Smooth muscle cell (in vitro differentiated cells): ENCODE measurements around the gene NEK4. TPM values are rescaled to one million over a fixed set of nuclear protein-coding genes. Genes with fewer than 3 reads are reported as not detected.

Experiments
- DNase-seq: peaks from one replicate; lab custom pipeline; 2025; ENCODE audit not compliant: unreplicated experiment; lab: John Stamatoyannopoulos, UW
- H2AFZ ChIP-seq: fragments of 200-600 bp; sonication (generic); 2 replicates; pipeline ENCODE4 v1.6.0; 2016; ENCODE audit warnings: antibody characterized with exemption, low read depth, mild to moderate bottlenecking
- H3F3A ChIP-seq: fragments of 200-600 bp; sonication (generic); 2 replicates; pipeline ENCODE4 v1.6.0; 2017; ENCODE audit warnings: antibody characterized with exemption, low read depth
- H3K27ac ChIP-seq: fragments of 200-600 bp; sonication (generic); 2 replicates; pipeline ENCODE4 v1.5.1; 2016; ENCODE audit warnings: low read depth, mild to moderate bottlenecking
- H3K27me3 ChIP-seq: fragments of 200-600 bp; sonication (generic); 2 replicates; pipeline ENCODE4 v1.6.1; 2016; ENCODE audit warnings: low read depth, mild to moderate bottlenecking
- H3K36me3 ChIP-seq: fragments of 200-600 bp; sonication (generic); 2 replicates; pipeline ENCODE4 v1.5.1; 2016; ENCODE audit warnings: low read depth
- H3K4me1 ChIP-seq: fragments of 200-600 bp; sonication (generic); 2 replicates; pipeline ENCODE4 v1.5.1; 2016; ENCODE audit warnings: low read depth
- H3K4me2 ChIP-seq: fragments of 200-600 bp; sonication (generic); 2 replicates; pipeline ENCODE4 v1.6.0; 2016; ENCODE audit warnings: mild to moderate bottlenecking
- H3K4me3 ChIP-seq: fragments of 200-600 bp; sonication (generic); 2 replicates; pipeline ENCODE4 v1.5.1; 2016; ENCODE audit warnings: mild to moderate bottlenecking
- H3K79me2 ChIP-seq: fragments of 200-600 bp; sonication (generic); 2 replicates; pipeline ENCODE4 v1.6.0; 2016; ENCODE audit warnings: low read depth, mild to moderate bottlenecking
- H3K9ac ChIP-seq: fragments of 200-600 bp; sonication (generic); 2 replicates; pipeline ENCODE4 v1.6.0; 2016; ENCODE audit warnings: low read depth
- H3K9me3 ChIP-seq: fragments of 200-600 bp; sonication (generic); replicated peaks from 2 replicates; pipeline ENCODE4 v1.5.1; 2016; ENCODE audit warnings: low read depth
- H4K20me1 ChIP-seq: fragments of 200-600 bp; sonication (generic); 2 replicates; pipeline ENCODE4 v1.6.0; 2016; ENCODE audit warnings: low read depth
- CTCF ChIP-seq: fragments of 200-600 bp; sonication (generic); IDR thresholded peaks from 2 replicates; pipeline ENCODE4 v1.5.1; 2017; ENCODE audit warnings: borderline replicate concordance, mild to moderate bottlenecking, antibody characterized with exemption; ENCODE audit not compliant: insufficient read depth, poor library complexity, severe bottlenecking
- WGBS: methylation state at CpG from one replicate; pipeline ENCODE4 v1.1.7; 2016; ENCODE audit warnings: low lambda C conversion rate; 5-methylcytosine and 5-hydroxymethylcytosine counted together
- polyA plus RNA-seq: library from polyadenylated mRNA; unstranded; fragments of >200 nt; fragmentation: Nextera tagmentation; extraction: Ambion mirVana; gene quantifications from 2 replicates; pipeline ENCODE4 v1.2.1, GENCODE V29; 2016
- total RNA-seq: library from RNA; depleted of rRNA; stranded (reverse); fragments of >200 nt; gene quantifications from 2 replicates; pipeline ENCODE4 v1.2.3, GENCODE V29; 2014

NEK4 gene
- total and polyA plus RNA-seq, 2 experiments from 2014 or later, result 8.6 to 11.0 TPM

GRCh38 chr3:52805270-52806039, 34.7 kb upstream of the NEK4 start:
- TF ChIP-seq CTCF, result no peak
- no peak overlapping the region for H2AFZ ChIP-seq
- no peaks in the 10 kb centered on the region for H3K79me2 ChIP-seq
- H3K4me2 ChIP-seq, result no peak overlapping the region
- H3K27me3 ChIP-seq, result peaks cover 5% of the 10 kb centered on the region
- WGBS, result 77% methylated on average over 19 of the region's 19 CpGs
- H3K27ac ChIP-seq, result no peak overlapping the region
- no peaks in the 10 kb centered on the region for H3K36me3 ChIP-seq
- no peaks in the 10 kb centered on the region for H3K9me3 ChIP-seq
- H4K20me1 ChIP-seq, result no peaks in the 10 kb centered on the region
- no peak overlapping the region for H3K4me3 ChIP-seq
- DNase-seq, result no peak
- no peaks in the 10 kb centered on the region for H3K4me1 ChIP-seq
- H3K9ac ChIP-seq, result no peak overlapping the region
- H3F3A ChIP-seq, result no peaks in the 10 kb centered on the region

DNA sequence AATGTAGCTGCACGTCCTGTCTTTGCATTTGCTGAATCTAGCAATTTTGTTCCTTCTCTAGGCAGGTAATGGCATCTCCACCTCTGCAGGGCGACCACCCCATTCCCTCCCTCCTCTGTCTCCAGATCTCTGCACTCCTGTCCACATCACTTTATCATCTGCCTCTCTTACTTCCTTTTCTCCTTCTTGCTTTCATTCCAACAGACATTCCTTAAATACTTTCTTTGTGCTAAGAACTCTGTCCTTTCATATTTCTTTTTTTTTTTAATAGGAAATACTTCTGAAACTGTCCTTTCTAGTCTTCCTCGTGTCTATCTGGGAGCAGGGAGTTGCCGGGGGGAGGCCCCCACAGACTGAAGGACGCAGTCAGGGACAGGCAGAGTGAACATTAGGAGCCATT, 31.1 kb upstream of the NEK4 start:
- Histone ChIP-seq H4K20me1 (no peaks in the 10 kb centered on the region), H2AFZ (no peak overlapping the region), H3K27ac (no peak overlapping the region), H3K9me3 (no peaks in the 10 kb centered on the region), H3K27me3 (no peaks in the 10 kb centered on the region), H3K4me1 (no peaks in the 10 kb centered on the region), H3K36me3 (no peaks in the 10 kb centered on the region), H3K4me3 (no peak overlapping the region), H3K4me2 (no peak overlapping the region), H3F3A (no peaks in the 10 kb centered on the region), H3K9ac (no peak overlapping the region), H3K79me2 (no peaks in the 10 kb centered on the region)
- WGBS, result 86% methylated on average over 5 of the region's 5 CpGs
- no peak for DNase-seq
- TF ChIP-seq CTCF, result no peak

DNA sequence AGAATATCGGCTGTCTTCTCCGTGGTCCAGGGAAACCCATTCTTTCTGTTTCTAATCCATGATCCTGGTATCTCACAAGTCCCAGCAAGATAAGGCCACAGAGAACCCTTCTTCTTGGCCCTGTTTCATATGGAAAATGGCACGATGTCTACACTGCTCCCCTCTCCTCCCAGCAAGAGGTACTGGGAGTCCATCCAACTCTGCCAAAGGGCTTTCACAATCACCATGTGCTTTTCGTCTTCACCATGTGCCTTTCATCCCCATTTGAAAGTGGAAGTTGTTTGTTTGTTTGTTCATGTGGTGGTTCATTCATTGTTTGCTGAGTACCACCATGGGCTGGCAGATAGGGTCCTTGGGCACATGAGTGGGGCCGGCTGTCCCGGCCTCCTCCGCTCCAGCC, 29.3 kb upstream of the NEK4 start:
- no peak overlapping the region for H3K4me3 ChIP-seq
- DNase-seq, result no peak
- no peak for TF ChIP-seq CTCF
- WGBS, result 88% methylated on average over 7 of the region's 7 CpGs
- no peaks in the 10 kb centered on the region for H3K79me2 ChIP-seq
- no peak overlapping the region for H2AFZ ChIP-seq
- H3F3A ChIP-seq, result no peaks in the 10 kb centered on the region
- H3K27me3 ChIP-seq, result no peaks in the 10 kb centered on the region
- H4K20me1 ChIP-seq, result no peaks in the 10 kb centered on the region
- H3K9me3 ChIP-seq, result no peaks in the 10 kb centered on the region
- H3K36me3 ChIP-seq, result no peaks in the 10 kb centered on the region
- H3K27ac ChIP-seq, result no peak overlapping the region
- no peak overlapping the region for H3K9ac ChIP-seq
- no peak overlapping the region for H3K4me2 ChIP-seq
- H3K4me1 ChIP-seq, result no peaks in the 10 kb centered on the region

- H2AFZ ChIP-seq, result no peak overlapping the region
- no peak overlapping the region for H3K4me2 ChIP-seq
- no peaks in the 10 kb centered on the region for H4K20me1 ChIP-seq
- H3K9ac ChIP-seq, result no peak overlapping the region
- no peak for DNase-seq
- no peak overlapping the region for H3K27ac ChIP-seq
- H3K36me3 ChIP-seq, result no peaks in the 10 kb centered on the region
- TF ChIP-seq CTCF, result peak; percentile 32
- no peak overlapping the region for H3K4me3 ChIP-seq
- no peaks in the 10 kb centered on the region for H3F3A ChIP-seq
- WGBS, result 56% methylated on average over 14 of the region's 14 CpGs
- no peaks in the 10 kb centered on the region for H3K9me3 ChIP-seq
- H3K4me1 ChIP-seq, result no peaks in the 10 kb centered on the region
- no peaks in the 10 kb centered on the region for H3K79me2 ChIP-seq
- H3K27me3 ChIP-seq, result no peaks in the 10 kb centered on the region
These were observed 28.3 kb upstream of the NEK4 start for GRCh38 chr3:52798978-52799476.
